Cardiac fibroblast (primary cell): ENCODE measurements around the gene CDK6.

Experiments used
- DNase-seq, 2 donors: peaks; one replicate each; pipeline versions ENCODE4 v3.0.0 to v3.0.0-alpha.2; 2010; ENCODE audit warnings: low read depth in 2 of 2
- H3K4me3 ChIP-seq, 2 donors: replicated peaks in 1 of 2; 1 replicate in 1 of 2; 2 replicates in 1 of 2; pipeline ENCODE4 v1.5.1; 2011; ENCODE audit warnings: low read depth in 2 of 2, low read length in 2 of 2, mild to moderate bottlenecking in 2 of 2, moderate library complexity in 1 of 2
- CTCF ChIP-seq: IDR thresholded peaks from one replicate; pipeline ENCODE4 v1.5.1; 2011; ENCODE audit warnings: low read depth, mild to moderate bottlenecking, low read length, inconsistent platforms

The CDK6 gene

GRCh38 chr7:92783260-92784201, 52.8 kb downstream of the CDK6 start:
- no peak for TF ChIP-seq CTCF
- no peak overlapping the region for H3K4me3 ChIP-seq
- DNase-seq = no peak

GRCh38 chr7:92782855-92783254, 53.5 kb downstream of the CDK6 start:
- DNase-seq = no peak
- H3K4me3 ChIP-seq = no peak overlapping the region
- TF ChIP-seq CTCF = no peak

GRCh38 chr7:92782236-92782635, 54.1 kb downstream of the CDK6 start:
- H3K4me3 ChIP-seq = no peak overlapping the region
- DNase-seq = no peak
- no peak for TF ChIP-seq CTCF

GRCh38 chr7:92781117-92781720, 55.2 kb downstream of the CDK6 start:
- no peak for TF ChIP-seq CTCF

GRCh38 chr7:92778972-92779371, 57.4 kb downstream of the CDK6 start:
- TF ChIP-seq CTCF = peak; percentile 18
- peak; percentile 93 to 97 for DNase-seq
- no peak overlapping the region for H3K4me3 ChIP-seq

More at GRCh38 chr7:92781117-92781720, 55.2 kb downstream of the CDK6 start:
- no peak overlapping the region for H3K4me3 ChIP-seq
- peak; percentile 57 to 73 for DNase-seq

GRCh38 chr7:92777993-92778392, 58.4 kb downstream of the CDK6 start:
- TF ChIP-seq CTCF = no peak
- no peak for DNase-seq
- no peak overlapping the region for H3K4me3 ChIP-seq
